Vagina (tissue), 2 donors: ENCODE data around the gene NFS1. TPM values are rescaled to one million over a fixed set of nuclear protein-coding genes. Genes with fewer than 3 reads are reported as not detected.
A peak's percentile ranks its signal among the peaks of the same experiment; 100 is the strongest.

Source experiments
- DNase-seq, 2 donors: peaks; one replicate each; pipeline ENCODE4 v3.0.0-alpha.2; 2017; ENCODE audit errors: extremely low spot score in 2 of 2
- H3K27ac ChIP-seq: fragments of 200-600 bp; sonication (generic); one replicate; pipeline ENCODE4 v1.5.1; 2019
- H3K27me3 ChIP-seq: fragments of 200-600 bp; sonication (generic); one replicate; pipeline ENCODE4 v1.5.1; 2019
- H3K36me3 ChIP-seq, 2 donors: fragments of 200-600 bp; sonication (generic); one replicate each; pipeline ENCODE4 v1.5.1; 2017 to 2019
- H3K4me1 ChIP-seq: fragments of 200-600 bp; sonication (generic); one replicate; pipeline ENCODE4 v1.5.1; 2019
- H3K4me3 ChIP-seq, 2 donors: fragments of 200-600 bp; sonication (generic); 1 replicate in 1 of 2; 2 replicates in 1 of 2; pipeline ENCODE4 v1.5.1; 2016 to 2019
- H3K9me3 ChIP-seq: fragments of 200-600 bp; sonication (generic); one replicate; pipeline ENCODE4 v1.5.1; 2019
- CTCF ChIP-seq, 3 experiments: fragments of 450-650 bp in 2 of 3; fragments of 200-600 bp in 1 of 3; sonication (generic) in 1 of 3; IDR thresholded peaks; one replicate each; pipeline ENCODE4 v1.5.1; 2017 to 2019; ENCODE audit warnings: antibody characterized with exemption in 3 of 3, mild to moderate bottlenecking in 2 of 3, moderate library complexity in 2 of 3
- POLR2A ChIP-seq, 2 donors: fragments of 450-650 bp; IDR thresholded peaks; one replicate each; pipeline ENCODE4 v1.6.1; 2017; ENCODE audit warnings: antibody characterized with exemption in 2 of 2, mild to moderate bottlenecking in 2 of 2, moderate library complexity in 2 of 2
- POLR2AphosphoS5 ChIP-seq, 2 donors: sonication (generic); formaldehyde crosslinking; IDR thresholded peaks; one replicate each; pipeline ENCODE4 v1.9.0; 2017; ENCODE audit warnings: antibody characterized with exemption in 2 of 2, mild to moderate bottlenecking in 2 of 2, low read depth in 1 of 2; ENCODE audit not compliant: insufficient read depth in 1 of 2
- intact Hi-C: fragments of 100-400 bp; cut with DNase I; formaldehyde crosslinking; loops from one replicate; pipeline ENCODE4 v1.15.1; 2023
- total RNA-seq: library from RNA; depleted of rRNA; stranded (reverse); fragments of >200 nt; gene quantifications from one replicate; pipeline ENCODE4 v1.2.3, GENCODE V29; 2016

The NFS1 gene
- total RNA-seq, 1 donor from 2014 or later = 15.2 TPM

DNA sequence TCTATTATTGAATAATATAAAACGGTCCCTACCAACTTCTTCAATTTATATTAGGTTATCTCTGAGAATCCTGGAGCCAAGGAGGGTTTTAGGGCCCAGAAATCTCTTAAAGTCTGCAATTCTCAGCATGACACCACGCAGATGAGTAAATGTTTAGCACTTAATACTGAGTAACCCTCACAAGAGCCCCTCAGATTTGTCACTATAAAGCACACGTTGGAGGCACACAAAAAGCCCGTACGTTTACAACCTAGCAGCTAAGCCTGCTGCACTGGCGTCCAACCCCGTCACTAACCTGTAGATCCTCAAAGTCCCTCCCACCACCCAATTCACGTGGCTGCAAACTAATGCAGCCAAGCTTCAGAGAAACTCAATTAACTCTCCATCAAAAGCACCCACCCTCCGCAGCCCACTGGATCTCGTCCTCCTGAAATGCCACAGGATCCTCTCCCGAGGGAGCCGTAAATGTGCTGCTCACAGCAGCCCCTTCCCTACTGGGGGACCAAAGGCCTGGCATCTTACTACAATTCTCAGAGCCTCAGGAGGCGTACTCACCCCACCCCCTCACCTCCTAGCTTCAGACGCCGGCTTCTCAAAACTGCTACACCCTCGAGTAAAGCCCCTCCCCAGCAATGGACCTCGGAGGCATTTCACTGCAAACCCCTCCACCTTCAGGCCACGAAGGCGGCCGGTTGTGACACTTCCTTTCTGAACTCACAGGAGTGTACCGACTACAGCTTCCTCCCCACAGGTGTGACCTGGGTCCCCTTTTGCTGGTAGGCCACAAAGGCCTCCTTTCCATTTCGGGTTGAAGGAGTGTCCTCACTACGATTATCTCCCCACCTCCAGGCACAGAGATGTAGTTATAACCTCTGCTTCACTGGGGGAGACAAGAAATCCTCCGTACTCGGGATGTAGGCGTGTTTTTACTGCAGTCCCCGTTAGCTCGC, 35.4 kb downstream of the NFS1 start:
- H3K9me3 ChIP-seq = no peaks in the 10 kb centered on the region
- H3K4me1 ChIP-seq = peaks cover 52% of the 10 kb centered on the region
- no peaks in the 10 kb centered on the region for H3K27me3 ChIP-seq
- H3K36me3 ChIP-seq = peaks cover 0 to 7% of the 10 kb centered on the region in 2 donors
- intact Hi-C loops = no loop called here
- peak overlapping the region; percentile 89 to 96 for H3K4me3 ChIP-seq
- no peak for DNase-seq
- TF ChIP-seq CTCF (IDR thresholded peaks at IDR 0.05) = no peak
- no peak for TF ChIP-seq POLR2A (IDR thresholded peaks at IDR 0.05)
- H3K27ac ChIP-seq = peak overlapping the region; percentile 100

GRCh38 chr20:35662551-35662950, 36.6 kb downstream of the NFS1 start:
- Histone ChIP-seq H3K4me3 (peak overlapping the region; percentile 89 to 96), H3K4me1 (peaks cover 62% of the 10 kb centered on the region), H3K9me3 (no peaks in the 10 kb centered on the region), H3K36me3 (no peaks in the 10 kb centered on the region), H3K27ac (peak overlapping the region; percentile 100), H3K27me3 (no peaks in the 10 kb centered on the region)
- intact Hi-C loops = loop anchor here (1.0 kb wide), 1 partner anchor 61 kb away; no protein-coding TSS in a partner anchor
- no peak for DNase-seq
- TF ChIP-seq POLR2AphosphoS5 (IDR thresholded peaks at IDR 0.05; ENCODE audit: insufficient read depth in 1 of 2, low read depth in 1 of 2) = no peak
- TF ChIP-seq CTCF (IDR thresholded peaks at IDR 0.05) = no peak
- TF ChIP-seq POLR2A (IDR thresholded peaks at IDR 0.05) = no peak

GRCh38 chr20:35661908-35662307, 37.2 kb downstream of the NFS1 start:
- Histone ChIP-seq H3K4me1 (peaks cover 69% of the 10 kb centered on the region), H3K27ac (peak overlapping the region; percentile 100), H3K36me3 (no peaks in the 10 kb centered on the region), H3K27me3 (no peaks in the 10 kb centered on the region), H3K4me3 (peak overlapping the region; percentile 7 to 96), H3K9me3 (no peaks in the 10 kb centered on the region)
- no peak for DNase-seq
- TF ChIP-seq POLR2A (IDR thresholded peaks at IDR 0.05) = no peak
- no peak for TF ChIP-seq POLR2AphosphoS5 (IDR thresholded peaks at IDR 0.05; ENCODE audit: insufficient read depth in 1 of 2, low read depth in 1 of 2)
- no peak for TF ChIP-seq CTCF (IDR thresholded peaks at IDR 0.05)
- intact Hi-C loops = loop anchor here (1.0 kb wide), 1 partner anchor 61 kb away; no protein-coding TSS in a partner anchor

GRCh38 chr20:35661053-35661452, 38.1 kb downstream of the NFS1 start:
- H3K4me1 ChIP-seq = peaks cover 74% of the 10 kb centered on the region
- intact Hi-C loops = no loop called here

More at GRCh38 chr20:35661053-35661452, 38.1 kb downstream of the NFS1 start:
- Histone ChIP-seq H3K9me3 (no peaks in the 10 kb centered on the region), H3K4me3 (peak overlapping the region; percentile 7 to 12), H3K27ac (peak overlapping the region; percentile 37), H3K36me3 (no peaks in the 10 kb centered on the region), H3K27me3 (no peaks in the 10 kb centered on the region)
- TF ChIP-seq POLR2A (IDR thresholded peaks at IDR 0.05) (no peak), POLR2AphosphoS5 (IDR thresholded peaks at IDR 0.05; ENCODE audit: insufficient read depth in 1 of 2, low read depth in 1 of 2) (no peak), CTCF (IDR thresholded peaks at IDR 0.05) (no peak)
- no peak for DNase-seq
